ENCODE results near the gene ZBTB11.

DNA sequence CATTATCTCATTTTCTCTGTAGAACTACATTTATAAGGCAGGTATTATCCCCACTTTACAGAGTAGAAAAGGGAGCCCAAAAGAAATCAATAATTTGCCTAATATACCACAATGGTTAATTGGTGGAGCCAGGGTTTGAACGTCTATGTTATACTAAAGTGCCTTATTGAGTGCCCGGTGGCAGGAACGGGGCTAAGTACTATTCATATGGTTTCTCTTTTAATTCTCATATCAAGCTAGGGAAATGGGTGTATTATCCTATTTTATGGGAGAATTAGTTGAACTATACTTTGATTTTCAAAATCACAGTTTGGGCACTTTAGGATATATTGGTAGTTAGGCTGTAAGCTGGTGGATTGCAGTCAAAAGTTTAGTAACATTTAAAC lies 49.0 kb upstream of the ZBTB11 start:
- TF ChIP-seq SIN3A (IDR thresholded peaks at IDR 0.05; ENCODE audit: low read depth, low read length) (no peak), RCOR1 (conservative IDR thresholded peaks at IDR 0.05; ENCODE audit: low read depth, low read length) (no peak), ESRRA (IDR thresholded peaks at IDR 0.05; ENCODE audit: low read length) (no peak), POLR2AphosphoS2 (IDR thresholded peaks at IDR 0.05; ENCODE audit: low read depth, low read length) (no peak), MYB (IDR thresholded peaks at IDR 0.05; ENCODE audit: borderline replicate concordance, low read depth, low read length) (no peak), GABPA (IDR thresholded peaks at IDR 0.05; ENCODE audit: low read depth) (no peak), BRCA1 (IDR thresholded peaks at IDR 0.05; ENCODE audit: low read depth, low read length) (no peak), POLR2AphosphoS5 (IDR thresholded peaks at IDR 0.05; ENCODE audit: low read length) (no peak), FOXK2 (IDR thresholded peaks at IDR 0.05) (no peak), HCFC1 (IDR thresholded peaks at IDR 0.05; ENCODE audit: low read length) (no peak)
- TF ChIP-seq, protein P1, sequence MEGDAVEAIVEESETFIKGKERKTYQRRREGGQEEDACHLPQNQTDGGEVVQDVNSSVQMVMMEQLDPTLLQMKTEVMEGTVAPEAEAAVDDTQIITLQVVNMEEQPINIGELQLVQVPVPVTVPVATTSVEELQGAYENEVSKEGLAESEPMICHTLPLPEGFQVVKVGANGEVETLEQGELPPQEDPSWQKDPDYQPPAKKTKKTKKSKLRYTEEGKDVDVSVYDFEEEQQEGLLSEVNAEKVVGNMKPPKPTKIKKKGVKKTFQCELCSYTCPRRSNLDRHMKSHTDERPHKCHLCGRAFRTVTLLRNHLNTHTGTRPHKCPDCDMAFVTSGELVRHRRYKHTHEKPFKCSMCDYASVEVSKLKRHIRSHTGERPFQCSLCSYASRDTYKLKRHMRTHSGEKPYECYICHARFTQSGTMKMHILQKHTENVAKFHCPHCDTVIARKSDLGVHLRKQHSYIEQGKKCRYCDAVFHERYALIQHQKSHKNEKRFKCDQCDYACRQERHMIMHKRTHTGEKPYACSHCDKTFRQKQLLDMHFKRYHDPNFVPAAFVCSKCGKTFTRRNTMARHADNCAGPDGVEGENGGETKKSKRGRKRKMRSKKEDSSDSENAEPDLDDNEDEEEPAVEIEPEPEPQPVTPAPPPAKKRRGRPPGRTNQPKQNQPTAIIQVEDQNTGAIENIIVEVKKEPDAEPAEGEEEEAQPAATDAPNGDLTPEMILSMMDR (IDR thresholded peaks at IDR 0.05 in 2 of 3, conservative IDR thresholded peaks at IDR 0.05 in 1 of 3; ENCODE audit: control insufficient read depth in 2 of 3, extremely low read depth in 1 of 3, insufficient read depth in 1 of 3, low read depth in 3 of 3, low read length in 3 of 3) = no peak
- TF ChIP-seq, protein P2, sequence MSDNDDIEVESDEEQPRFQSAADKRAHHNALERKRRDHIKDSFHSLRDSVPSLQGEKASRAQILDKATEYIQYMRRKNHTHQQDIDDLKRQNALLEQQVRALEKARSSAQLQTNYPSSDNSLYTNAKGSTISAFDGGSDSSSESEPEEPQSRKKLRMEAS (IDR thresholded peaks at IDR 0.05; ENCODE audit: low read depth, low read length) = no peak
- TF ChIP-seq, protein P3, sequence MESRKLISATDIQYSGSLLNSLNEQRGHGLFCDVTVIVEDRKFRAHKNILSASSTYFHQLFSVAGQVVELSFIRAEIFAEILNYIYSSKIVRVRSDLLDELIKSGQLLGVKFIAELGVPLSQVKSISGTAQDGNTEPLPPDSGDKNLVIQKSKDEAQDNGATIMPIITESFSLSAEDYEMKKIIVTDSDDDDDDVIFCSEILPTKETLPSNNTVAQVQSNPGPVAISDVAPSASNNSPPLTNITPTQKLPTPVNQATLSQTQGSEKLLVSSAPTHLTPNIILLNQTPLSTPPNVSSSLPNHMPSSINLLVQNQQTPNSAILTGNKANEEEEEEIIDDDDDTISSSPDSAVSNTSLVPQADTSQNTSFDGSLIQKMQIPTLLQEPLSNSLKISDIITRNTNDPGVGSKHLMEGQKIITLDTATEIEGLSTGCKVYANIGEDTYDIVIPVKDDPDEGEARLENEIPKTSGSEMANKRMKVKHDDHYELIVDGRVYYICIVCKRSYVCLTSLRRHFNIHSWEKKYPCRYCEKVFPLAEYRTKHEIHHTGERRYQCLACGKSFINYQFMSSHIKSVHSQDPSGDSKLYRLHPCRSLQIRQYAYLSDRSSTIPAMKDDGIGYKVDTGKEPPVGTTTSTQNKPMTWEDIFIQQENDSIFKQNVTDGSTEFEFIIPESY (IDR thresholded peaks at IDR 0.05) = no peak
- TF ChIP-seq, protein P4, sequence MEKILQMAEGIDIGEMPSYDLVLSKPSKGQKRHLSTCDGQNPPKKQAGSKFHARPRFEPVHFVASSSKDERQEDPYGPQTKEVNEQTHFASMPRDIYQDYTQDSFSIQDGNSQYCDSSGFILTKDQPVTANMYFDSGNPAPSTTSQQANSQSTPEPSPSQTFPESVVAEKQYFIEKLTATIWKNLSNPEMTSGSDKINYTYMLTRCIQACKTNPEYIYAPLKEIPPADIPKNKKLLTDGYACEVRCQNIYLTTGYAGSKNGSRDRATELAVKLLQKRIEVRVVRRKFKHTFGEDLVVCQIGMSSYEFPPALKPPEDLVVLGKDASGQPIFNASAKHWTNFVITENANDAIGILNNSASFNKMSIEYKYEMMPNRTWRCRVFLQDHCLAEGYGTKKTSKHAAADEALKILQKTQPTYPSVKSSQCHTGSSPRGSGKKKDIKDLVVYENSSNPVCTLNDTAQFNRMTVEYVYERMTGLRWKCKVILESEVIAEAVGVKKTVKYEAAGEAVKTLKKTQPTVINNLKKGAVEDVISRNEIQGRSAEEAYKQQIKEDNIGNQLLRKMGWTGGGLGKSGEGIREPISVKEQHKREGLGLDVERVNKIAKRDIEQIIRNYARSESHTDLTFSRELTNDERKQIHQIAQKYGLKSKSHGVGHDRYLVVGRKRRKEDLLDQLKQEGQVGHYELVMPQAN (conservative IDR thresholded peaks at IDR 0.05) = no peak
